Glomerular visceral epithelial cell (primary cell): ENCODE results near the gene RPS25.
A peak's percentile ranks its signal among the peaks of the same experiment; 100 is the strongest.
"Not testable (repeated sequence)": the region's sequence is repeated elsewhere in the genome, so short reads cannot be mapped to it uniquely, and the experiment has no call there.

Experiments used
- DNase-seq: peaks from one replicate; pipeline ENCODE4 v3.0.0-alpha.2; 2016; ENCODE audit errors: extremely low spot score

Gene RPS25

GRCh38 chr11:119016216-119017009, 1.7 kb downstream of the RPS25 start:
- no peak for DNase-seq

- peak; percentile 13 for DNase-seq
Measured at GRCh38 chr11:119015054-119015611, 3.0 kb downstream of the RPS25 start.

GRCh38 chr11:119014209-119014924, 3.8 kb downstream of the RPS25 start:
- no peak for DNase-seq

GRCh38 chr11:119012629-119013170, 5.4 kb downstream of the RPS25 start:
- DNase-seq: no peak

GRCh38 chr11:119011476-119012053, 6.6 kb downstream of the RPS25 start:
- no peak for DNase-seq

GRCh38 chr11:119006656-119007055, 11.5 kb downstream of the RPS25 start:
- no peak for DNase-seq

GRCh38 chr11:119000906-119001305, 17.2 kb downstream of the RPS25 start:
- no peak for DNase-seq

GRCh38 chr11:118998822-118999221, 19.3 kb downstream of the RPS25 start:
- peak; percentile 73 for DNase-seq

- no peak for DNase-seq
Measured at GRCh38 chr11:118998388-118998717, 19.8 kb downstream of the RPS25 start.

- DNase-seq: peak; percentile 81
Measured at GRCh38 chr11:118997627-118998387, 20.3 kb downstream of the RPS25 start, which contains the start of gene CENATAC. Gene CENATAC (plus strand): TSS chr11:118998138. CDS start chr11:118998198, 60 bp downstream.

GRCh38 chr11:118996926-118997626, 21.1 kb downstream of the RPS25 start:
- no peak for DNase-seq

- DNase-seq: not testable (repeated sequence)
Measured at GRCh38 chr11:118991486-118992038, 26.6 kb downstream of the RPS25 start.

GRCh38 chr11:118988280-118988679, 29.9 kb downstream of the RPS25 start:
- no peak for DNase-seq

- DNase-seq: no peak
Measured at GRCh38 chr11:118984825-118985224, 33.3 kb downstream of the RPS25 start.

- not testable (repeated sequence) for DNase-seq
Measured at GRCh38 chr11:118984337-118984736, 33.8 kb downstream of the RPS25 start.

GRCh38 chr11:118980191-118980881, 37.8 kb downstream of the RPS25 start:
- DNase-seq: no peak

GRCh38 chr11:118979434-118979833, 38.7 kb downstream of the RPS25 start:
- DNase-seq: no peak

GRCh38 chr11:118975771-118976709, 42.1 kb downstream of the RPS25 start:
- DNase-seq: peak; percentile 11

- no peak for DNase-seq
Measured at GRCh38 chr11:118973985-118974384, 44.2 kb downstream of the RPS25 start.
